HL-60 (cell line): ENCODE measurements around the gene TRMT5.

Experiments used
- DNase-seq, 2 experiments: peaks; one replicate each; pipeline ENCODE4 v3.0.0-alpha.2; 2010 to 2020; ENCODE audit warnings: low read depth in 1 of 2, low spot score in 1 of 2
- H3K27ac ChIP-seq: fragments of 250-450 bp; sonication (Bioruptor Pico); replicated peaks from 2 replicates; pipeline ENCODE4 v1.5.1; 2020; ENCODE audit warnings: mild to moderate bottlenecking, moderate library complexity
- H3K27me3 ChIP-seq: fragments of 250-450 bp; sonication (Bioruptor Pico); 2 replicates; pipeline ENCODE4 v1.5.1; 2021; ENCODE audit warnings: mild to moderate bottlenecking, moderate library complexity; ENCODE audit not compliant: insufficient read depth, poor library complexity, severe bottlenecking
- H3K4me3 ChIP-seq: replicated peaks from 2 replicates; pipeline ENCODE4 v1.5.1; 2011; ENCODE audit warnings: mild to moderate bottlenecking, control low read depth, low read length; ENCODE audit not compliant: insufficient read depth
- GABPA ChIP-seq: IDR thresholded peaks from 2 replicates; pipeline ENCODE4 v1.6.1; 2012; ENCODE audit warnings: low read depth
- POLR2AphosphoS5 ChIP-seq: IDR thresholded peaks from 2 replicates; pipeline ENCODE4 v1.6.1; 2012; ENCODE audit warnings: low read depth
- SPI1 ChIP-seq: IDR thresholded peaks from 2 replicates; pipeline ENCODE4 v1.6.1; 2012; ENCODE audit warnings: low read depth, mild to moderate bottlenecking, borderline replicate concordance
- long read RNA-seq: library from polyadenylated mRNA; unstranded; transcript quantifications from one replicate; pipeline ENCODE4 v2.0.0, GENCODE V29; 2020
- TF ChIP-seq, protein P1 (sequence below): IDR thresholded peaks from 2 replicates; pipeline ENCODE4 v1.6.1; 2012; ENCODE audit warnings: low read depth; ENCODE audit not compliant: insufficient replicate concordance
- TF ChIP-seq, protein P2 (sequence below): IDR thresholded peaks from one replicate; pipeline ENCODE4 v1.5.1; 2011; ENCODE audit warnings: low read length, control low read depth, inconsistent platforms; ENCODE audit not compliant: insufficient read depth

The TRMT5 gene, protein sequence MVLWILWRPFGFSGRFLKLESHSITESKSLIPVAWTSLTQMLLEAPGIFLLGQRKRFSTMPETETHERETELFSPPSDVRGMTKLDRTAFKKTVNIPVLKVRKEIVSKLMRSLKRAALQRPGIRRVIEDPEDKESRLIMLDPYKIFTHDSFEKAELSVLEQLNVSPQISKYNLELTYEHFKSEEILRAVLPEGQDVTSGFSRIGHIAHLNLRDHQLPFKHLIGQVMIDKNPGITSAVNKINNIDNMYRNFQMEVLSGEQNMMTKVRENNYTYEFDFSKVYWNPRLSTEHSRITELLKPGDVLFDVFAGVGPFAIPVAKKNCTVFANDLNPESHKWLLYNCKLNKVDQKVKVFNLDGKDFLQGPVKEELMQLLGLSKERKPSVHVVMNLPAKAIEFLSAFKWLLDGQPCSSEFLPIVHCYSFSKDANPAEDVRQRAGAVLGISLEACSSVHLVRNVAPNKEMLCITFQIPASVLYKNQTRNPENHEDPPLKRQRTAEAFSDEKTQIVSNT
- long read RNA-seq, full-length matches to known transcripts, result 84 of 98 reads
- long read RNA-seq, partial matches to known transcripts, result 6 of 98 reads
- long read RNA-seq, other reads (novel, unspliced or antisense), result 8 of 98 reads

DNA sequence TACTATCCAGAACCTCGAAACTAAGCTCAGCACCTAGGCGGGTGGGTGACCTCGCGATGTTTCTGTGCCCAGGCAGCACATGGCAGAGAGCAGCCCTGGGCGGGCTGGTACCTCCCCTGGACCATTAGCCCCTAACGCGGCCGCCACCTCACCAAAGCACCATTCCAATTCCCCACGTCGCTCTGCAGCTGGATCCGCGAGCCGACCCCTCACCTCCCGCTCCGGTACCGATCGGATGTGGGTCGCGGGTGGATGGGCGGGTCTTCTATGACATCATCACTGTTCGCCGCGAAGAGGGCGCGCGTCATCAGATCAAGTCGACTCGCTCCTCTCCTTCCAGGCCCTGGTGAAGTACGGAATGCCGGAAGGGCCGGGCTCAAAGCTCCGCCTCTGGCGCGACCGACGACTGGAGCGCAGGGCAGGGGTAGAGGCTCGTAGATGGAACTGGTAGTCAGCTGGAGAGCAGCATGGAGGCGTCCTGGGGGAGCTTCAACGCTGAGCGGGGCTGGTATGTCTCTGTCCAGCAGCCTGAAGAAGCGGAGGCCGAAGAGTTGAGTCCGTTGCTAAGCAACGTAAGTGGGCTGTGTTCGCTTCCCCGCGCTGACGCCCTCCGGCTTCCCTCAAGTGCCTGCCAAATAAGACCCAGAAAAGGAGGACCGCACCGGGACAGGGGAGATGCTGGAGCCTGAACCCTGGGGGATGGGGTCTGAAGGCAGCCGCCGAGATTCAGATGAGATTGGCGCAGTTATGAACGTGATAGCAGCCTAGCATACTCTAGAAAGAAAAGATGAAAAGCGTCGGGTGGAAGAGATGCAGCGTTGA, at the start of gene TRMT5, which contains the start of gene SLC38A6:
Gene TRMT5, minus strand, starts transcription at position 269 of the 822 bp plus-strand sequence. Its CDS starts 106 bp downstream, at position 163.
Gene SLC38A6, plus strand, starts transcription at position 435 of the 822 bp plus-strand sequence. Its CDS starts 33 bp downstream, at position 468.
- H3K4me3 ChIP-seq, result peak within 1 kb of the TSS; percentile 80
- no peak for TF ChIP-seq GABPA
- TF ChIP-seq POLR2AphosphoS5, result peak; percentile 83
- TF ChIP-seq, protein P1, sequence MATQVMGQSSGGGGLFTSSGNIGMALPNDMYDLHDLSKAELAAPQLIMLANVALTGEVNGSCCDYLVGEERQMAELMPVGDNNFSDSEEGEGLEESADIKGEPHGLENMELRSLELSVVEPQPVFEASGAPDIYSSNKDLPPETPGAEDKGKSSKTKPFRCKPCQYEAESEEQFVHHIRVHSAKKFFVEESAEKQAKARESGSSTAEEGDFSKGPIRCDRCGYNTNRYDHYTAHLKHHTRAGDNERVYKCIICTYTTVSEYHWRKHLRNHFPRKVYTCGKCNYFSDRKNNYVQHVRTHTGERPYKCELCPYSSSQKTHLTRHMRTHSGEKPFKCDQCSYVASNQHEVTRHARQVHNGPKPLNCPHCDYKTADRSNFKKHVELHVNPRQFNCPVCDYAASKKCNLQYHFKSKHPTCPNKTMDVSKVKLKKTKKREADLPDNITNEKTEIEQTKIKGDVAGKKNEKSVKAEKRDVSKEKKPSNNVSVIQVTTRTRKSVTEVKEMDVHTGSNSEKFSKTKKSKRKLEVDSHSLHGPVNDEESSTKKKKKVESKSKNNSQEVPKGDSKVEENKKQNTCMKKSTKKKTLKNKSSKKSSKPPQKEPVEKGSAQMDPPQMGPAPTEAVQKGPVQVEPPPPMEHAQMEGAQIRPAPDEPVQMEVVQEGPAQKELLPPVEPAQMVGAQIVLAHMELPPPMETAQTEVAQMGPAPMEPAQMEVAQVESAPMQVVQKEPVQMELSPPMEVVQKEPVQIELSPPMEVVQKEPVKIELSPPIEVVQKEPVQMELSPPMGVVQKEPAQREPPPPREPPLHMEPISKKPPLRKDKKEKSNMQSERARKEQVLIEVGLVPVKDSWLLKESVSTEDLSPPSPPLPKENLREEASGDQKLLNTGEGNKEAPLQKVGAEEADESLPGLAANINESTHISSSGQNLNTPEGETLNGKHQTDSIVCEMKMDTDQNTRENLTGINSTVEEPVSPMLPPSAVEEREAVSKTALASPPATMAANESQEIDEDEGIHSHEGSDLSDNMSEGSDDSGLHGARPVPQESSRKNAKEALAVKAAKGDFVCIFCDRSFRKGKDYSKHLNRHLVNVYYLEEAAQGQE, result peak; percentile 87

DNA sequence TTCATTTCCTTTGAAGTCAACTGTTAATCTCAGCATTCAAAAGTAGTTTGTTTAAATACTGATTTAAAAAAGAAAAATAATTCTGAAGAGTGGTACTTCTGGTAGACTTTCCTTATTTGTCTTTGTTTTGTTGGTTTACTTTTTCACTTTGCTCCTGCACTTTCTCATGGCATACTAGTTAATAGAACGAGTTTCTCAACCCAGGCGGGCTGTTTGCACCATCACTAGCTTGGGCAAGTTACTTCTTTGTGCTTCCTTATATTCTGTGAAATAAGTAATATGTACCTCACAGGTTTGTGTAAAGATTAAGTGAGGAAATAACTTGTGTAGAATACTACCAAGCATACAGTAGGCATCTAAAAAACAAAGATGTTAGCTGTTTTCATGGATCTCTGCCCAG, 45.6 kb upstream of the TRMT5 start:
- H3K27ac ChIP-seq, result no peak overlapping the region

More for the DNA sequence above, at the start of gene TRMT5, which contains the start of gene SLC38A6:
- Histone ChIP-seq H3K27ac (peak within 1 kb of the TSS; percentile 82), H3K27me3 (no peaks in the 10 kb centered on the region)
- DNase-seq, result peak; percentile 82 to 91

DNA sequence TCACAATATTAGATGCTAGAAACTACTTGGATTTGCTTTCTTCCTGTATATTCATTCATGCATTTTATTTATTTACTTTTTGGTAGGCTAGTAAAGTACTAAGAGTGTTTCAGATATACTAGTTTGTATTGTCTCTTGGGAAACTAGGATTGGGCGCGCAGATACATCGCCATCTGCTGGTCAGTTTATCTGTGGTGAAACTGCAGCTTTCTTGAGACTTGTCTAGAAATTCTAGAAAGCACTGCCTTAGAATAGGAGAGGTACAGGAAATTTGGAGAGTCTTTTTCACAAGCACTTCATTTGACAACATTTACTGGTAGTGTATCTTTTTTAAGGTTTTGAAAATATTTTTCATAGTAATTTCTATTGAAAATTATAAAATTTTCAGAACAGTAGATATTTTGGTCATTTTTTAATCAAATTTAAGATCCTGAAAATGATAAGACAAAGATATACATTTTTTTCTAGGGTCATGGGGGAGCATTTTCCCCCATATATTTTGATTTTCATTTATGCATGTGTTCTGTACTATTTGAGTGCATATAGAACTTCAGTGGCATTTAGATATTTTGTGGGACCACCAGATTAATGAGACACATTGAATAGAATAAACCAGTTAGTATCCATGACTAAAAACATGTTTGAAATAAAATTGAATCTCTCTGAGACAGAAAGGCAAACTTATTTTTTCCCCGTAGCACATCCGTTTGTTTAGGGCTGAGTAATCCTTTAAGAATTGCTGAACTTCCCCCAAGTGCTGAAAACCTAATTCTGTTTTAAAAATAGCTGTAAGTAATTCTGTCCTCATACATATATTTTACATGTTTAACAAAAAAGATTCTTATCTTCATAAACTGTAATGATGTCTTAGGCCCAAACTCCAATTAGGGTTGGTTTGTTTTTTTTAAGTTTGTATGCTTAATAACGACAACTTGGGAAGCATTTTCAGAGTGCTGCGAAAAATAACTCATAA, 44.7 kb upstream of the TRMT5 start:
- TF ChIP-seq SPI1, result no peak
- no peak for TF ChIP-seq POLR2AphosphoS5
- no peak for TF ChIP-seq GABPA
- TF ChIP-seq, protein P1, result no peak
- TF ChIP-seq, protein P2, sequence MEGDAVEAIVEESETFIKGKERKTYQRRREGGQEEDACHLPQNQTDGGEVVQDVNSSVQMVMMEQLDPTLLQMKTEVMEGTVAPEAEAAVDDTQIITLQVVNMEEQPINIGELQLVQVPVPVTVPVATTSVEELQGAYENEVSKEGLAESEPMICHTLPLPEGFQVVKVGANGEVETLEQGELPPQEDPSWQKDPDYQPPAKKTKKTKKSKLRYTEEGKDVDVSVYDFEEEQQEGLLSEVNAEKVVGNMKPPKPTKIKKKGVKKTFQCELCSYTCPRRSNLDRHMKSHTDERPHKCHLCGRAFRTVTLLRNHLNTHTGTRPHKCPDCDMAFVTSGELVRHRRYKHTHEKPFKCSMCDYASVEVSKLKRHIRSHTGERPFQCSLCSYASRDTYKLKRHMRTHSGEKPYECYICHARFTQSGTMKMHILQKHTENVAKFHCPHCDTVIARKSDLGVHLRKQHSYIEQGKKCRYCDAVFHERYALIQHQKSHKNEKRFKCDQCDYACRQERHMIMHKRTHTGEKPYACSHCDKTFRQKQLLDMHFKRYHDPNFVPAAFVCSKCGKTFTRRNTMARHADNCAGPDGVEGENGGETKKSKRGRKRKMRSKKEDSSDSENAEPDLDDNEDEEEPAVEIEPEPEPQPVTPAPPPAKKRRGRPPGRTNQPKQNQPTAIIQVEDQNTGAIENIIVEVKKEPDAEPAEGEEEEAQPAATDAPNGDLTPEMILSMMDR, result peak; percentile 59
- Histone ChIP-seq H3K27me3 (no peaks in the 10 kb centered on the region), H3K27ac (no peak overlapping the region), H3K4me3 (no peak overlapping the region)
- peak; percentile 18 to 57 for DNase-seq

More for the DNA sequence above, 45.6 kb upstream of the TRMT5 start:
- no peak overlapping the region for H3K4me3 ChIP-seq
- peak in 1 of 2 experiments; percentile 74 for DNase-seq
- TF ChIP-seq, protein P1, result no peak
- TF ChIP-seq GABPA, result no peak
- no peaks in the 10 kb centered on the region for H3K27me3 ChIP-seq
